ENCODE data around the gene MATCAP1.

The MATCAP1 gene

DNA sequence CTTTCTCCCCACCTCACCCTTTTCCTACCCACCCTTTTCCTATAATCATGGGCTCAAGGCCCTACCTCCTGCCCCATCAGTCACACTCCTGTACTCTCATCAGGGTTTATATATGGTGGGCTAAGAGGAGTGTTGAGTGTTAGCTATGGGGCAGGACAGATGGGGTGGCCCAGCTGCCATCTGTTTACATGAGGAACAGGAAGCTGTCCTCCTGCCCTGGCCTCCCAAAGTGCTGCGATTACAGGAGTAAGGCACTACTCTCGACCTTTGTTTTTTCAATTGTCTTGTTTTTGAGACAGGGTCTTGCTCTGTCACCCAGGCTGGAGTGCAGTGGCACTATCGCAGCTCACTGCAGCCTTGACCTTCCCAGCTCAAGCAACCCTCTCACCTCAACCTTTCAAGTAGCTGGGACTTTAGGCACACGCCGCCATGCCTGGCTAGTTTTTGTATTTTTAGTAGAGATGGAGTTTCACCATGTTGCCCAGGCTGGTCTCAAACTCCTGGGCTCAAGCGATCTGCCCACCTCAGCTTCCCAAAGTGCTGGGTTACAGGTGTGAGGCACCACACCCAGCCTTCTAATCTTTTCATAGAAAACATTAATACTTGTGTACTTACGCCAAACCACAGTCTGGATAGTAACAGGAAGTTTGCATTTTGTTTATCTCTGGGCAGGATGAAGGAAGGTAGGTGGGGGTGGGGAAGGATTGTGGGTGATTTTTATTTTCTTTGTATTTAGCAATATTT, 25.7 kb downstream of the MATCAP1 start:
- no peak for DNase-seq (ENCODE audit: low read depth in 2 of 2)

DNA sequence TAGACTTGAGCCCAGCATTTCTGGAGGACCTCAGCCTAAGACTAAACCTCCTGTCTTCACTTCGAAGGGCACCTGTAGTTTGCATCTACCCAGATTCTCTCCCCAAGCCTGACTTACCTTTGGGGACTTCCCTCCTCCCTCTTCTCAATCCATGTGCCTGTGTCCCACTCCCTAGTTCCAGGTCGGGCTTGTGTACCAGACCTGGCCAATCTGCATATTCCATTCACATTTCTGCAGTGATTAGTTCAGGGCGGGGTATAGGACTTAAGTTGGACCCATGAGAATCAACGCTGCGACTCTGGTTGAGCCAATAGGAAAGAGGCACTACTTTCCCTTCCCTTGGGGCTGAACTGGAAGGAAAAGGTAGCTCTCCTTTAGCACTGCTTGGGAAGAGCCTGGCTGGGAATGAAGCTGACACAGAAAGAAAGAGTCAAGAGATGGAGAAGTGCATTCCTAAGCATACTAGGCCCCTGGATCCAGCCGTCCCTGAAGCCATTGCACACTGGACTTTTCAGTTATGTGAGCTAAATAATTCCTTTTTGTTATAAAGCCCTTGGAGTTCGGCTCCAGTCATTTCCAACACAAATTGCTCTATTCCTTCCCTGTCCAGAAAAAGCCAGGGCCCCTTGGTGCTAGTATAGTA, 26.5 kb downstream of the MATCAP1 start:
- DNase-seq (ENCODE audit: low read depth in 2 of 2): no peak

DNA sequence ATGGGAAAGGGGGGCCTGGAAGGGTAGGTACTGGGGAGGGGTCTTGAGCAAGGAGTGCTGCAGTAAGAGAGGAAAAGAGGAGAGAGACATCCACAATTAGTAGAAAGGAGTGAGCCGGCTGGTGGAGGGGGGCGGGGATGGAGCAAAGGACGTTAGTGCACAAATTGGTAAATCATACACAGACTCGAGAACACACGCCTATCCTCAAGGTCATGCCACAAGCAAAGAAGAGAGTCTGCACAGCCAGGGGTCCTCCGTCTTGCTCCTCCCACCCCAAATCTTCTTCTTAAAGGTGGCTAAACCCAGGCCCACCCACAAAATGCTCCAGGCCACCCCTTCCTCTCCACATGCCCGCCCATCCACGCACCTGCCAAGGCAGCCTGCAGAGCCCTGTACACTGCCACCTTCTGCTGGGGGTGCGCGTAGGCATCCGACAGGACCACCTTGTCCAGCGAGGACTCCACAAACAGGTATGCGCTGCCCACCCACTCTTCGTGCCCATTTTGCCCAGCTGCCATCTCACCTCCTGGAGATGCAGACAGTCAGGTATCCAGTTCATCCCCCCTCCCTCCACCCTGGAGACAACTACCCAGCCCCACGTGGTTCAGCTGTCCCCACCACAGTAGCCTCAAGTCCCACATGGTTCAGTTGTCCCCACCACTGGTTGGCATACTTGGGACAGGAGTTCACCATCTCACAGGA, 27.5 kb downstream of the MATCAP1 start:
- DNase-seq (ENCODE audit: low read depth in 2 of 2): no peak

DNA sequence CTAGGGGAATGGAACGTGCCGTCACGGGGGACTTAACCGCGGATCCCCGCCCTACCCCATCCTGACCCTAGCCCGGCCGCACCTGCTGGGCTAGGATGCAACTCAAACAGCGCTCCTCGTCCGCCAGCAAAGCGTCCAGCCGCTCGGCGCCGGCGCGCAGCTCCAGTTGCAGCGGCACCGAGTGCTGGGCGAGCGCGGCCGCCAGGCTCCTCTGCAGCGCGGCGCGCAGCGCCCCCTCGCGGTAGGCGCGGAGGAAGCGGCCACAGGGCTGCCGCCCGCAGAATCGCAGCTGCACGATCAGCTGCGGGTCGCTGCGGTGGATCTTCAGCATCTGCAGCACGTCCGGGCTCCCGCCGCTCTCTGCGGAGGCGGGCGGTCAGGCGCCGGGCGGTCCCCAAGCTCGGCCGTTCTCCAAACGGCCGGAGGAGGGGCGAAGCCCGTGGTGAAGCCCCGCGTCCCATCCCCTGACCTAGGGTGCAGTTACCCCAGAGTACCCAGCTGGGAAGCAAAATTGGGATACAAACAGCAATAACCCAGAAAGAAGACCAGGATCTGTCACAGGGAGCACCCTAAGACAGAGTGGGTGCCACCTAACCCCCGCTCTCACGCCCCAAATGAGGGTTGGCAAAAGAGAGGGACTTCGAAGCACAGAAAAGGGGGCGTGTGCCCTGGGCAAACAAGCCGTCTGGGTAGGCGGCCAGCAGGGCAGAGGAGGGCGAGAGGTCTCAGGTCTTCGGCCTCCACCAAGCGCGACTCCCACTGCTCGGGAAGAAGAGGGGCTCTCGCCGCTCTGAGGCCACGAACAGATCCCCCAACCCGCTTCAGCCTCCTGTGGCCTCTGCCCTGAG, 28.2 kb downstream of the MATCAP1 start:
- peak; percentile 62 to 74 for DNase-seq (ENCODE audit: low read depth in 2 of 2)

DNA sequence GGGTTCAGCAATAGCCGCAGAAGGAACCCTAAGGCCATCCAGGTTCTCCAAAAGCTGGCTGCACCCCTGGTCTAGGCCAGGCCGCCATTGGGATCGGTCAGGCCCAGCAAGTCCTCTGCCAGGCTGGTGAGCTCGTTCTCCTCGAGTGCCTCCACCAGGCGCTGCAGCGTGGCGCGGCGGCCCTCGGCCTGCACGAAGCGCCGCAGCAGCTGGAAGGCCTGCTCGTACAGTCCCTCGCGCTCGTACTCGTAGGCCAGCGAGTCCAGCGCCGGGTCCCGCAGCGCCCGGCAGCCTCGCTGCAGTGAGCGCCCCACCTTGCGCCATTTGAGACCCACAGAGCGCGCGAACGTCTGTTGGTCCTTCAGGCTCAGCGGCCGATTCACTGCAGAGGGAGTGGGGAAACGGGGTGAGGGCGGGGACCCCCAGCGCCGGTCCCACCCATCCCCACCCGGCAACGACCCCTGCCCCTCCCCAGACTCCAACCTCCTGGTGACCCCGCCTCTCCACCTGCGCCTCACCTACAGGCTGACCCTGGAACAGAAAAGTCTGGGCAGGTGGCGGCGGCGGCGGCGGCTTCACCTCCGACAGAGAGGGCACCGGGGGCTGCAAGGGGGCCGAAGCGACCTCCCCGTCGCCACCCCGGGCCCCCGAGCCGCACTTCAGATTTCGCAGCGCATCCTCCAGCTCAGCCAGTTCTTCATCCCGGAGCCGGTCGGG, 29.0 kb downstream of the MATCAP1 start:
- DNase-seq (ENCODE audit: low read depth in 2 of 2): no peak

DNA sequence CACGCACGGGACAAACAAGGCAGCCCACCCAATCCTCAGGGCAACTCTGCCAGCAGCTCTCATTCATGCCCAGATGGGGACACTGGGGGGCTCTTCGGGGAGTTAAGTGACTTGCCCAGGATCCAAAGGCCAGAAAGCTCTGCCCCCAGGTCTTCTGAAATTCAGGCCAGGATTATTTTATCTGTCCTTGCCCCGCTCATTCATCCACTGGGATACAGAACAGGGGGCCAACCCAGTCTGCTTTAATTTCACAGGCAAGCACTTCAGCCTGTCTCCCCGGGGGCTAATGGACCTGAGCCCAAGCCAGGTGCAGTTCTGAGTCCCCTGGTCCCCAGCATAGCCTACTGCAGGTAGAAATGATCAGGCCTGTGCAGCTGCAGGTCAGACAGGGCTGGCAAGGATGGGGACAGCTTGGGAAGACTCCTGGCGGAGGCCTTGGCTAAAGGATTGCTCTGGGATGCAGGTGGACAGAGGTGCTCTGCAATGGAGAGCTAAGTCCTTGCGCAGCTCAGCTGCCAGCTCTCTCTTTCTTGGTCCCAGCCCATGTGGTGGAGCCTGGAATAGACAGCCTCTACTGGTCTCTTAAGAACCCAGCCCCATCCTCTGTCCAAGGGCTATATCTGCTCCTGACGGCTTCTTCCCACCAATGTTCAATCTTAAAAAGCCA, 32.2 kb downstream of the MATCAP1 start:
- DNase-seq (ENCODE audit: low read depth in 2 of 2): no peak

DNA sequence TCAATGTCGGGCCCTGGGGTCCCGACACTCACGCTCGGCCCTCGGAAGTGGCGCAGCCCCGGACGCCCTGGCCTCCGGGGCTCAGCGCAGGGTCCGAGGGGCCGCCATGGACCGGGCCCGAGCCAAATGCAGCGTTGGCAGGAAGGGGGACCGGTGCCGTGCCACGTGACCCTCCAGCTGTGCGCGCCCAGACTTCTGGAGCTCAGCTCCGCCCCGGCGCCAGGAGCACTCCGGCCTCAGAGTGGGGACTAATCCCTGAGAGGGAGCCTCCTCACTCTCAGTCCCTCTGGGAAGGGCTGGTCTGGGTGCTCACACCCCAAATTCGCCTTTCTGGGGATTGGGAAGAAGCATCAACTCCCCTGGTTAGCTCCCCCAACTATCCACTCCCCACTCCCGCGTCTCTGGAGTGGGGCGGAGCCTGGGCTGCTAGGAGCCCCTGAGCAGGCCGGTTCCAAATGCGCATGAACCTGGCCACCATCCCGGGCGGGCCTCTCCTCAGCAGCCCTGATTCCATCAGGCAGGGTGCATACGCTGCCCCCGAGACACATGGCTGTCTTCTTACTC, 32.8 kb downstream of the MATCAP1 start, which contains the start of gene B3GNT9:
TSS of gene B3GNT9 (minus strand) at position 166 of the 564 bp plus-strand sequence. CDS start 513 bp downstream, outside the sequence.
- peak in 1 of 2 experiments; percentile 33 for DNase-seq (ENCODE audit: low read depth in 2 of 2)

DNA sequence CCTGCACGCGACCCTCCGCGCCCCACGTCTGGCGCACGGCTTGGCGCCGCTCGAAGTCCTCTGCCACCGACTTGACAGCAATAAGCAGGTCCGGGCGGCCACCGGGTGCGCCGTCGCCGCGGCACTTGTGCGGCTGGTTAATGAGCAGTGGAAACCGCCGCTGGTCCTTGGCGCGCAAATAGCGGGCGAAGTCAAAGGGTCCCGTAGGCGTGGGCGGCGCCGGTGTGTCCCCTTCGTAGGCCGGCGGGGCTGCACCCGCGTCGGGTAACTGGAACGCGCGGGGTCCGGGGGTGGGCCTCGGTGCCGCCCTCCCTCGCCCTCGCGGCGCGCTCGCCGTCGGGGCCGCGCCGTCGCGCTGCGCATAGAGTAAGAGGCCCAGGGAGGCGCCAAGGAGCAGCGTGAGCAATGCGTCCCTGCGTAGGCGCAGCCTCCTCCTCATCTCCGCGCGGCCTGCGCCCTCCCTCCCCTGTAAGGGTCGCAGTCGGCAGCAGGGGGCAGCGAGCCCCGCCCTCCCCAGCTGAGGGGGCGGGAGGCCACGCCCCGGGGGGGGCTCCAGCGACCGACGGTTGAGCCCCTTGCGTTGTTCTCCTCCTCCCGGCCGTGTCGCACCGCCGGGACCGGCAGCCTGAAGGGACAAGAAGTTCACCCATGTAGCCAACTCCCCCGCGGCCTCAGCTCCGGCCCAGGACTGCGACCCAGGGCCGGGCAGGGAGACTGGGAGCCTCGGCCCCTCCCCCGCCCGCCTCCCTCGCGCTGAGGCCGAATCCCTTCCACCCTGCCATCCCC, 33.5 kb downstream of the MATCAP1 start:
- peak in 1 of 2 experiments; percentile 32 for DNase-seq (ENCODE audit: low read depth in 2 of 2)

DNA sequence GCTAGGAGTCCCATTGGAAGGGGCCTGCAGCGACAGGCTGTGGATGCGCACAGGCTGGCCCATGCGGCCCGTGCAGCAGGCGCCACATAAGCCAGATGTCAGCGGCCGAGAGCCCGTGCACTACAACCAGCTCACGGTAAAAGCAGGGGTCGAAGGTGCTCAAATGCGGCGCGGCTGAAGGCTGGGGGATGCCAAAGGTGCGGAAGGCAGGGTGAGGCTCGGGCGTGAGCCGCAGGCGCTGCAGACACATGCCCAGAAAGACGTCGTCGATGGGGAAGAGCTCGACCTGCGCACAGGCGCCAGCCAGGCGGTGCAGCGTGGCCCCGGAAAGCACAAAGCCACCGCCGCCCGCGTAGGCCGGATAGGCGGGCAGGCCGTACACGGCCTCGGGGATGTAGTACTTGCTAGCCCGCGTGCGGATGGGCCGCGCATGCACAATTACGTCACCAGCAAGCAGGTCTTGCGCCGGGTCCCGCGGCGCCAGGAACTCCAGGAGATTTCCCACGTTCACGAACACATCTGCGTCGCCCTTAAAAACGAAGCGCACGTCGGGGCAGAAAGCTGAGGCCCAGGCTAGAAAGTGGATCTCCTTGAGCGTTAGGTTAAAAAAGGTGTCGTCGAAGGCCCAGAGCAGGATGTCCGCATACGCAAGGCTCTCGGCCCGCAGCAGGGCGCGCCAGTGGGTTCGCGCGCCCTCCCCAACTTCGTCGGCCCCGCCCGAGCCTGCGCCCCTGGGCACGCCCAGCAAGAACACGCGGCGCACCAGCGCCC, 34.3 kb downstream of the MATCAP1 start:
- no peak for DNase-seq (ENCODE audit: low read depth in 2 of 2)

DNA sequence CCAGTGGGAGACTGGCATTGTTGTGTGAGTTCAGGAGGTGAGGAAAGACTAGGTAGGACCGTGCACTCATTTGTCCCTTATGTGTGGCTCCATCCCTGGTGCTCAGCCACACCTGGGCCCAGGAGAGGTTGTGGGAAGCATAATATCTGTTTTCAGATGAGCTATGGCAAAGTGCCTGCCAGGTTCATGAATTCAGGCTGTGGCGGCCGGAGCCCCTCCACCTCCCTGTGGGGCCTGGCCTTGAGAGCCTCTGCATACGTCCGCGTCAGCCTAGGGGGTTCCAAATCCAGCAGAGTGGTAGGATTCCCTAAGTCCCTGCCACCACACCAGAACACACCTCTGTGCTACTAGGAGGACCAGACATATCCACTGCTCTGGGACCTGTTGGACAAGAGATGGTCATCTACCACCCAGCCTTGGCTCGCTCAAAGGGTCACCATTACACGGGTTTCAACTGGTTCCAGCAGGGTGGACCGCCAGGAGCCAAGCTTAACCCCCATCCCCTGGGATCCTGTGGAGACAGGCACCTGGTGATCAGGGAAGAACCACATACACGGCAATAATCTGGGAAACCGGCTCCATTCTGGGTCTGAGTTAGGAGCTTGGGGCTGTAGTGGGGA, 35.0 kb downstream of the MATCAP1 start:
- DNase-seq (ENCODE audit: low read depth in 2 of 2): no peak

DNA sequence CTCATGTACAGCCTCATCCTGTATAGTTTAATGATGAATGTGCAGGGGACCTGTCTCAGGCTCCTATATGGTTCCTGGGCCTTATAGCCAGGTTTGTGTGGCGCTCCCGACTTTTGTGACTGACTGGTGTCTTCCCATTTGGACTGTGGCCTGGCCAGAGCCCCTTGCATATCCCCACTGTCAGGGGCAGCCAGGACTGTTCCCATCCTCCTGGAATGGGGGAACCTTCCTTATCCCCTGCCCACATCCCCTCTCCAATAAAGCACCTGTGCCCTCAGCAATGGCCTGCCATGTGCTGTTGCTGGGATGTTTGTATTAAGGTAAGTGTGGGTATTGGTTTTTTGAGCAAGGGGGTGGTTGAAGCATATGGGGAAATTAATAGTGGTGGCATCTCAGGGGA, 35.5 kb downstream of the MATCAP1 start:
- DNase-seq (ENCODE audit: low read depth in 2 of 2): no peak

DNA sequence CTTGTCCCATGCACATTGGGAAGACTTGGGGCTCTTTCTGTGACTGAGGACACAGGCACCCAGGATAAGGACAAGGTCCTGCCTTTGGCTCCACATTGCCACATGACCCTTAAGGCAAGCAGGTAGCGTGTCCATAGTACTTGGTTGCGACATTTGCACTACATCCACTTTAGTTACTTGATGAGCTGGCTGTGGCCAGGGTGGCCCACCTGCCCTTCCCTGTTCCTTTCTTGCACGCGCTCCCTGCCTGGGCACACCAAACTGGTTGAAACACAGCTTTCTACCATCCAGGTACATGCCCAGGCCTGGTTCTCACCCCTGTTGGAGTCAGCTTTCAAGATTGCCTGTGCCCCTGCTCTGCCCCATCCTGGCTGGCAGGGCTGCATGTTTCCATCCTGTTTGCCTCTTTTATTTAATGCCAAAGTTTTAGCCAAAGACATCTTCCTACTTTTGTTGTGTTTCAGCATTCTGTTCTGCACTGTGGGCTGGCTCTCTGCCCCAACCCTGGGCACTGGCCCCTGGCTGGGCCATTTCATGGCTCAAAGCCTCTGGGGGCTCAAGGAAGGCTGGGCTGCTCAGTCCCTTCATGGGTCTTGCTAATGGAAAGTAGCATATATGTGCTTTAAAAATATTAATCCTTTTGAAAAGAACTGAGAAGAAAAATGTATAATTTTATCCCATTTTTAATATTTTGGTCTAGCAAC, 36.2 kb downstream of the MATCAP1 start:
- no peak for DNase-seq (ENCODE audit: low read depth in 2 of 2)

DNA sequence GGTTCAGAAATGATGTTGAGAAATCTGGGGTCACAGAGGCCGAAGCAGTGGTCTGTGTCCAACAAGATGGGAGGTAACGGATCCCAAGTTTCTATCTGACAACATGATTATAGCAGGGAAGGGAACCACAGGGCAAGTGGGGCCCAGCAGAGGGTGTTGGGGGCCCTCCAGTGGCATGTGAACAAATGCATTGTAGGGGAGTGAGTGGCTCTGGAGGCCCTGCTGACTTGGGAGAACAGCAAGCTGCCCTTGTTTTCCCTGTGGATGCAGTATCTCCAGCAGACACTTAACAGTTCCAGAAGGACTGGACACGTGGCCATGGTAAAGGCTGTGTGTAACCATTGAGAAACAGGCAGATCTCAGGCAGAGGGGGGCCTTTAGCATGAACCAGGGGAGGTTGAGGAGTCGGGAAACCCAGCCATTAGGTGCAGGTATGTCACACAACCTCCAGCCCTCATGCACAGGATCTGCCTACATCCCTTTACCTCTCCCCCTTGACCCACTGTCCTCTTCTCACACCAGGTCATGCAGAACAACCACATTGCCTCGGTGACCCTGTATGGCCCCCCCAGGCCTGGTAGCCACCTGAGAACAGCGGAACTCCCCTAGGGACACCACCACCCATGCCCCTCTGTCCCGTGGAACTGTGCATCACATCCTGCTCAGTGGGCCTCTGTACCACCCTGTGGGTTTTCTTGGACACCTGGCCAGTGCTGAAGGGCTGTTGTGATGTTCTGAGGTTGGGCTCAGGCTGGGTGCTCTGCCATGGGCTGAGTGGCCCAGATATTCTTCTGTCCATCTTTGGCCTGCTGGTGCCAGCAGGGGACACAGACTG, 37.0 kb downstream of the MATCAP1 start:
- DNase-seq (ENCODE audit: low read depth in 2 of 2): no peak

DNA sequence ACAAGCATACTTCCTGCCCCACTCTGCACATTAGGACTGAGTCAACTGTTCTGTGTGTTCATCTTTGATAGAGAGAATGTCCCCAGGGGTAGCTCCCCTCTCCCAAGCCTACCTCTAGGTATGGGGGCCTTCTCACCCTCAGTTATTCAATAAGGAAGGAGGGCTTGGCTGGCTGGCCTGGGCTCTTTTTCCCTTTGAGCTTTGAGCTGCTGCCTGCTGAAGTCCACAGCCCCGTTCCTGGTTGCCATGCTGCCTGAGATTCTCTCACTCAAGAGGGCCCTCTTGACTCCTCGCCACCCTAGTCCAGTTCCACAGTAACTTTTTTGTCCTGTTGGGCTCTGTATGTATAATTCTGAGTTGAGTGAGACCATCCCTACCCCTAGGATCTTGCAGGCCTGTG, 38.0 kb downstream of the MATCAP1 start:
- no peak for DNase-seq (ENCODE audit: low read depth in 2 of 2)

DNA sequence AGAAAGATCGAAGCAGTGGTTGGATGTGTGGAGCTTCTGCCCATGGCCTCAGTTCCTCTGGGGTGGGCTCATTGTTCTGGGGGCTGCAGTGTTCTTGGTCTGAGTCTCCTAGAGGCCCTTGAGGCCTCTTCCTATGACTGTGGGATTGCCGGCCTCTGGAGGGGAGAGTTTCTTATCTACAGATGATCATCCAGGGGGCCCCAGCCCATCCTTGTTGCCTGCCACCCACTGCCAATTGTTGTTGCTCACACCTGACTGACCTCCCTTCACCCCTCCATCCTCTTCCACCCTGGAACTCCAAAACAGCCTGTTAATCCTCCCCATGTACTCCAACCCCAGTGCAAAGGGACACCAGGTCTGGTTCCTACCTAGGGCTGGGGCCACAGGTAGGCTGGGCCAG, 38.8 kb downstream of the MATCAP1 start:
- no peak for DNase-seq (ENCODE audit: low read depth in 2 of 2)

DNA sequence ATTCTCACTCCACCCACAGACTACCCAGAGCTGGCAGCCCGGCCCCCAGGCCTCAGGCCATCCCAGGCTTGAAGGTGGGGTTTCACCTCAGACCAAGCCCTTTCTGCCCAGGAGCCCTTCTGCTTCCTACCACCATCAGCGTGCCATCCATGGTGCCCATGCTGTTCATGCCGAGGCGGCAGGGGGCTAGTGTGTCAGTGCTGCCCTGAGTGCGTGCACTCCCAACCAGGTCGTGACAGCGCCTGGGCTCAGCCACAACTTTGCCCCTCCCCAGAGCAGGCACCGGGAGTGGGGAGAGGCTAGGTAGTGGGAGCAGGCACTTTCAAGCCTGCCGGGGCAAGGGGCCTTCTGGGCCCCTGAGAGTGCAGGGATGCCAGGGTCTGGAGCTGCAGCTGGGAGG, 41.4 kb downstream of the MATCAP1 start:
- no peak for DNase-seq (ENCODE audit: low read depth in 2 of 2)

DNA sequence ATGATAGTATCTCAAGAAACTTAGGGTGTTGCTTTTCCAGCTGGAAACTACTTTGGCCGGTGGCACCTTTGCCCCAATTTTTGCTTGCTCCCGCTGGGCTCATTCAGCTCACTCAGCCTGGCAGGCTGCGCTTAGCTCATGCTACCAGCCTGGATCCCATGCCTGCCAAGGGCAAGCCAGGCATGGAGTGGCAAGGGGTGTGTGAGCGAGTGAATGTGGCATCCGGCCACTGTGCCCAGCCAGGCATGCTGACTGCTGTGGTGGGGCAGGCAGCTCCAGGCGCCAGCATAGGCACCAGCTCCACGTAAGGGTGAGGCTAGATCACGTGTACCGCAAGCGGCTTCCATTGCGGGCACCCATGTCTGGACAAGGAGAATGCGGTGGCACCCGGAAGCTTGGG, 42.4 kb downstream of the MATCAP1 start:
- DNase-seq (ENCODE audit: low read depth in 2 of 2): no peak
